Kidney tubule cell (primary cell): ENCODE measurements around the gene SOCS3.

Source experiments
- DNase-seq: peaks from one replicate; pipeline ENCODE4 v3.0.0-alpha.2; 2018; ENCODE audit warnings: low spot score

The SOCS3 gene, protein sequence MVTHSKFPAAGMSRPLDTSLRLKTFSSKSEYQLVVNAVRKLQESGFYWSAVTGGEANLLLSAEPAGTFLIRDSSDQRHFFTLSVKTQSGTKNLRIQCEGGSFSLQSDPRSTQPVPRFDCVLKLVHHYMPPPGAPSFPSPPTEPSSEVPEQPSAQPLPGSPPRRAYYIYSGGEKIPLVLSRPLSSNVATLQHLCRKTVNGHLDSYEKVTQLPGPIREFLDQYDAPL

DNA sequence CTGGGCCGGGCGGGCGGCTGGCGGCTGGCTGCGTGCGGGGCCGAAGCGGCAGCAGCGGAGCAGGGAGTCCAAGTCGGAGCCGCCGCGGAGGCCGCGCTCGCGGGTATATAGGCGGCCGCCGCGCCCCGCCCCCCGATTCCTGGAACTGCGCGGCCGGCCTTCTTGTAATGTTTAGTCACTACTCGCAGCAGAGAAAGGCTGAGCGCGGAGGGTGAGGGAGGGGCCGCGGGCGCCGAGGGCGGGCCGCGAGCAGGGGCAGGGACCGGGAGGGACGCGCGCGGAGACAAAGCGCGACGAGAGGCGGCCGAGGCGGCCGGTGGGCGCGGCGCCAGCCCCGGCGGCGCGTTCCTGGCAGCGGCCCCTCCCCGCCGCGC lies at the start of gene SOCS3:
TSS of gene SOCS3 (minus strand) at position 81 of the 374 bp plus-strand sequence. CDS start 982 bp downstream, outside the sequence.
- peak; percentile 98 for DNase-seq

GRCh38 chr17:78409191-78409928 lies 49.5 kb upstream of the SOCS3 start:
- peak; percentile 60 for DNase-seq

GRCh38 chr17:78408476-78409050 lies 48.7 kb upstream of the SOCS3 start:
- DNase-seq, result no peak

GRCh38 chr17:78407387-78408000 lies 47.6 kb upstream of the SOCS3 start:
- DNase-seq, result no peak

GRCh38 chr17:78406920-78407319 lies 47.0 kb upstream of the SOCS3 start:
- DNase-seq, result no peak

DNA sequence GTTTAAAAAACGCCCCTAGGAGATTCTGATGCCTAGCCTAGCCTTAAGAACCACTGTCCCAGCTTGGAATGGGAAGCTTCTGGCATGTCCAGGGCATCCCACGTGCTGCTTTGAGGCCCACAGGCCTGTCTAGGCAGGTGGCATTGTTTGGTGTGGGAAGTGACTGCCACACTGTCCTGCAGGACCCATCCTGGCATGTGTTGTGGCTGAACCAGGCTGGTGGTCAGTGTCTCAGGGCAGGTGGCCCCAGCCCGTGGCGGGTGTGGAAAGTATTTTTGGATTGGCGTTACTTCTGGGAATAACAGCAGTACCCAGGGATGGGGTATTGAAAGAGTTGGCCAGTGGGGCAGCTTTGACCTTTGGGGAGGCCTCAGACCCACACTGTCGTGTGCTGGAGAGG lies 46.5 kb upstream of the SOCS3 start:
- DNase-seq, result no peak

DNA sequence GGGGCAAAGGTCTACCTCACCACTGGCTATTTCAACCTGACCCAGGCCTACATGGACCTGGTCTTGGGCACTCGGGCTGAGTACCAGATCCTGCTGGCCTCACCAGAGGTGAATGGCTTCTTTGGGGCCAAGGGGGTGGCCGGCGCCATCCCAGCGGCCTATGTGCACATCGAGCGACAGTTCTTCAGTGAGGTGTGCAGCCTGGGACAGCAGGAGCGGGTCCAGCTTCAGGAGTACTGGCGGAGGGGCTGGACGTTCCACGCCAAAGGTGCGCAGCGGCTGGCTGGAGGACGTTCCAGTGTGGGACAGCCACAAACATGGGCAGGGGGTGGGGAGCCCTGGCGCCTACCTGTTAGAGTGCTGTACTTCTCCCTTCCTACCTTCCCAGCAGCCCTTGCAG lies 43.9 kb upstream of the SOCS3 start:
- DNase-seq, result no peak

DNA sequence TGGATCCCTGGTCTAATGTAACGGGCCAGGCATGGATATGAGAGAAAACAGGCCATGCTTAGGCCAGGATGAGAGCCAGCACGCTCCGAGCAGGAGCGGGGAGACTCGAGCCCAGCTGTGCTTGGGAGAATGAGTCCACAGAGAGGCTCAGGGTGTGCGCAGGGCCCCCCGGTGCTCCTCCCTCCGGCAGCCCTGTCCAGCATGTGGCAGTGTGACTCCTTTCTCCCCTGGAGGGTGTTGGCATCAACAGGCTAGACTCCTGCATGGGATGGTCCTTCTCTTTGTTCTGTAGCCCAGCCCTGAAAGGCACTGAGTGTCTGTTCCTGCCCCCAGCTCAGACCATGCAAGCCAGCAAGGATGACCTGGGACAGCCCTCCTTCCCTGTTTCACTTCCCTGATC lies 42.0 kb upstream of the SOCS3 start:
- DNase-seq, result no peak

- no peak for DNase-seq
Observed at GRCh38 chr17:78401246-78401645, 41.4 kb upstream of the SOCS3 start.

GRCh38 chr17:78400581-78401240 lies 40.8 kb upstream of the SOCS3 start:
- peak; percentile 83 for DNase-seq

GRCh38 chr17:78399693-78400144 lies 39.8 kb upstream of the SOCS3 start:
- peak; percentile 65 for DNase-seq

DNA sequence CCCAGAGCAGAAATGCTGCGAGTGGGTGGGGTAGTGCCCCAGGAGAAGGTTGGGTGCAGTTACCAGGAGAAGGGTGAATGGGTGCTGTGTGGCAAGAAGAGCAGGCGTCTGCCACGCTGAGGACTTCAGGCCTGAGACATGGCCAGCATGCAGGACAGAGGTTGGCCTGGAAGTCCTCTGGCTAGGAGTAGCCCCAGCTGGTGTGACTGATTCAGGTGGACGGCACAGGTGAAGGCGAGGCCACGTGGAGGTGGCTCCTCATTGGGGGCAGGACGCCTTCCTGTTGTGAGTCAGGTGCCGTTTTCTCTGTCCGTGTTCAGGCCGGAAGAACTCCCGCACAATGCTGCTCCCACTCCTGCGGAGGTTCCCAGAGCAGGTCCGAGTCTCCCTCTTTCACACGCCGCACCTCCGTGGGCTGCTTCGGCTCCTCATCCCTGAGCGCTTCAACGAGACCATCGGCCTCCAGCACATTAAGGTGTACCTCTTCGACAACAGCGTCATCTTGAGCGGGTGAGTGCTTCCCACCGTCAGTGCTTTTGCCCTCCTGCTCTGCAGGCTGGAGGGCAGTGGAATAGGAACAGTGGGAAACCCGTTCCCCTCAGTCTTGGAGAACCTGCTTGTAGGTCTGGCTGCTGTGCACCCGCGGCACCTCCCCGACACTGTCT lies 39.3 kb upstream of the SOCS3 start:
- DNase-seq, result no peak

GRCh38 chr17:78398390-78398789 lies 38.5 kb upstream of the SOCS3 start:
- no peak for DNase-seq

- no peak for DNase-seq
Observed at GRCh38 chr17:78397681-78398101, 37.8 kb upstream of the SOCS3 start.

DNA sequence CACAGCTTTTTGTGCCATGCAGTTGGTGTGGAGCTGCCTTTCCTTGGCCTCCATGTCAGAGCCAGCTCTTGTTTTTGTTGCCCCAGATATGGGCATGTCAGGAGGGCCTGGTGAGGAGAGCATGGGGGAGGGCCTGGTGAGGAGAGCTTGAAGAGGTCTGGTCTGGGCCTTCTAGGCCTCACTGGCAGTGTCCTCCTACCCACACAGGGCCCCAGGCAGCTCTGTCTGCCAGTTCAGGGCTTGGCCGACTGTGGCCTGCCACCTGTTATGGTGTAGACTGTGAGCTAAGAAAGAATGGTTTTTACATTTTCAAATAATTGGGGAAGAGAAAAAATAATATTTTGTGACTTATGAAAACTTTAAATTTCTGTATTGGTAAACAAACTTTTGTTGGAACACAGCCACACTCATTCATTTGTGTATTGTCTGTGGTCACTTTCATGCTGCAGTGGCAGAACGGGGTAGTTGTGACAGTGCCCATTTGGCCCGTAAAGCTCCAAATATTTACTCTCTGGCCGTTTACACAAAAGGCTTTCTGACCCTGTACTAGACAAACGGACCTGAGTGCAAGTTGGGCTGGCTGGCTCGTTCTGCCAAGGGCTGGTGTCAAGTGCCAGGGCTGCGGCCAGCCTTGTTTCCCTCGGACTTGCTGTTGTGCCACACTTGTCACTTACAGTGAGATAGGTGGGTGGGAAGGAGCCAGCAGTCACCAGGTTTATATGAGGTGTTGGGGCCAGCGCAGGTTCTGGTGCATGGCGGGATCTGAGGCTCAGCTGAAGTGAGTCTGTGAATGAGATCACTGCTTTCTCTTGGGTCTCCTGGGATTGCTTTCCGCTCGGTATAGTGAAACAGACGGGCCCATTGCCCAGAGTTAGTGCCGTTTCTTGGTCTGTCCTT lies 36.8 kb upstream of the SOCS3 start:
- DNase-seq, result no peak

DNA sequence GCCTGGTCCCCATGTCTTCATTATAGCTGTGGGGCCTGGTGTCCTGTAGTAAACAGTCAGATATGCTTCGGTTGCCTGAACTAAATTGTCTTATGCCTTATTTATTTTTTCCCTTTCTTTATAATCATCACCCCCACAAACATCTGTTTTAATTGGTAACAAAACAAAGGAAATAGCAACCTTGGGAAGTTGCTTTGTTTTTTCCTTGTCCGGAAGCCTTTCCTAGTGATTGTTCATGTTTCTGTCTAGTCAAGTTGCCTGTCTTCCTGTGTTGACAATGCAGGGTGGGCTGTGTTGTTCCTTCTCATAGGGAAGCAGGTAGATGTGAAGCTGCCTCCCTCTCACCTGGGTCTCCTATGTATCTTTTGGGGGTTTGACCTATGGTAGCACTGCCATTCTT lies 35.3 kb upstream of the SOCS3 start:
- DNase-seq, result no peak

GRCh38 chr17:78394209-78394608 lies 34.3 kb upstream of the SOCS3 start:
- peak; percentile 71 for DNase-seq

DNA sequence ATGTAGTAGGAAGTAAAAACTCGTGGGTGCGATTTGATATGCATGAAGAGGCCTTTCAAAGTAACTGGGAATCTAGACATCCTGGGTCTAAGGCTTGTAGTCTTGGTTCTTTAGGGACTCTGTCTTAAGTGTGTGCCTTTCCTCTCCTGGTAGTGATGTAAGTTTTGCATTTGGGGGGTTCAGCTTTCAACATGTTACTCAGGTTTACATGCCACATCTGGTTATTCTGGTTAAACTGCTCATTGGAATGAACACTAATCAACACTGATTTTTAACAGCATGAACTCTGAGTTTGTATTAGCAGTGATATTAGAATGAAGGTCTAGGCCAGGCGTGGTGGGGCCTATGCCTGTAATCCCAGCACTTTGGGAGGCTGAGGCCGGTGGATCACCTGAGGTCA lies 33.7 kb upstream of the SOCS3 start:
- no peak for DNase-seq

DNA sequence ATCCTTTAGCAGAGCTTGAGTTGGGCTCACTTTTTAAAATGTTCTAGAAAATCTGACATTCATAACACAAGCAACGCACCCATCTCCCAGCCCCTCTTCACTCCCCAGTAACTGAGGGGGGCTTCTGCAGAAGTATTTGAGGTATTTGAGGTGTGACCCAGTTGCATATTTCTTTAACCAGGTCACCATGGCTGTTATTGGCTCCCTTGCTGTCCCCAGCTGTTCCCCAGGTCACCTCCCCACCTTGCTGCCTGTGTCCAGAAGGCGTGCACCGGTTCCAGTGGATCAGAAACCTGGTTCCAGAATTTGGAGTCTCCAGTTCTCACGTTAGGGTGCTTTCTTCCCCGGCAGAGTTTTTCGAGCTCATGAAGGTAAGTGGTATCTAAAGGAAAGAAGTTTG lies 32.4 kb upstream of the SOCS3 start:
- DNase-seq, result peak; percentile 31

GRCh38 chr17:78391843-78392242 lies 32.0 kb upstream of the SOCS3 start:
- peak; percentile 83 for DNase-seq

DNA sequence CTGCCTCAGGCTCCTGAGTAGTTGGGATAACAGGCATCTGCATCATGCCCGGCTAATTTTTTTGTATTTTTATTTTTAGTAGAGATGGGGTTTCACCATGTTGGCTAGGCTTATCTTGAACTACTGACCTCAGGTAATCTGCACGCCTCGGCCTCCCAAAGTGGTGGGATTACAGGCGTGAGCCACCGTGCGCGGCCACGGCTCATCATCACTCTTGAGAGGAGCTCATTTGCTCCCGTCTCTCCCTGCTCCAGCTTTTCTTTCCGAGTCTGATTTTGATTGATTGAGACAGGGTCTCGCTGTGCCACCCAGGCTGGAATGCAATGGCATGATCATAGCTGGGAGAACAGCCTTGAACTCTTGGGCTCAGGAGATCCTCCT lies 31.2 kb upstream of the SOCS3 start:
- no peak for DNase-seq
